Measurements from ENCODE around the gene ELMO1.
A peak's percentile ranks its signal among the peaks of the same experiment; 100 is the strongest.

ELMO1 gene

GRCh38 chr7:36871355-36871738 is 577.3 kb downstream of the ELMO1 start:
- peaks cover 9% of the 10 kb centered on the region for H3K4me1 Mint-ChIP-seq
- no peaks in the 10 kb centered on the region for H3K27me3 Mint-ChIP-seq
- H3K4me3 Mint-ChIP-seq: no peak overlapping the region
- no peak for ATAC-seq
- H3K9me3 Mint-ChIP-seq: no peaks in the 10 kb centered on the region
- H3K27ac Mint-ChIP-seq: peak overlapping the region in 1 of 2 donors; percentile 53
- DNase-seq: no peak

GRCh38 chr7:36870625-36871354 is 577.9 kb downstream of the ELMO1 start:
- Mint-ChIP-seq H3K4me1 (peaks cover 9% of the 10 kb centered on the region), H3K4me3 (no peak overlapping the region), H3K27me3 (no peaks in the 10 kb centered on the region), H3K27ac (peak overlapping the region in 1 of 2 donors; percentile 53), H3K9me3 (no peaks in the 10 kb centered on the region)
- DNase-seq: no peak
- no peak for ATAC-seq

- Mint-ChIP-seq H3K4me1 (peaks cover 27% of the 10 kb centered on the region), H3K9me3 (no peaks in the 10 kb centered on the region), H3K27me3 (no peaks in the 10 kb centered on the region), H3K27ac (no peak overlapping the region), H3K4me3 (no peak overlapping the region)
- no peak for DNase-seq
- ATAC-seq: no peak
Measured at GRCh38 chr7:36868727-36869411, 579.8 kb downstream of the ELMO1 start.

- DNase-seq (no peak), ATAC-seq (no peak)
- no peaks in the 10 kb centered on the region for H3K27me3 Mint-ChIP-seq
- H3K4me1 Mint-ChIP-seq: peaks cover 23% of the 10 kb centered on the region
- H3K4me3 Mint-ChIP-seq: no peak overlapping the region
- peak overlapping the region in 1 of 2 donors; percentile 12 for H3K27ac Mint-ChIP-seq
- H3K9me3 Mint-ChIP-seq: no peaks in the 10 kb centered on the region
Measured at GRCh38 chr7:36865019-36865418, 583.6 kb downstream of the ELMO1 start.

- DNase-seq (no peak), ATAC-seq (peak; percentile 56)
- Mint-ChIP-seq H3K4me1 (peaks cover 23% of the 10 kb centered on the region), H3K27ac (peak overlapping the region in 1 of 2 donors; percentile 3), H3K4me3 (no peak overlapping the region), H3K9me3 (no peaks in the 10 kb centered on the region), H3K27me3 (no peaks in the 10 kb centered on the region)
Measured at GRCh38 chr7:36863901-36864701, 584.6 kb downstream of the ELMO1 start.

GRCh38 chr7:36862771-36863261 is 585.8 kb downstream of the ELMO1 start:
- Mint-ChIP-seq H3K4me1 (peaks cover 23% of the 10 kb centered on the region), H3K9me3 (no peaks in the 10 kb centered on the region), H3K4me3 (no peak overlapping the region), H3K27me3 (no peaks in the 10 kb centered on the region), H3K27ac (no peak overlapping the region)
- DNase-seq: no peak
- no peak for ATAC-seq

- Mint-ChIP-seq H3K4me1 (peaks cover 23% of the 10 kb centered on the region), H3K27ac (no peak overlapping the region), H3K27me3 (no peaks in the 10 kb centered on the region), H3K4me3 (no peak overlapping the region), H3K9me3 (no peaks in the 10 kb centered on the region)
- ATAC-seq: no peak
- no peak for DNase-seq
Measured at GRCh38 chr7:36861656-36862055, 587.0 kb downstream of the ELMO1 start.

- peaks cover 23% of the 10 kb centered on the region for H3K4me1 Mint-ChIP-seq
- no peaks in the 10 kb centered on the region for H3K27me3 Mint-ChIP-seq
- H3K27ac Mint-ChIP-seq: no peak overlapping the region
- no peaks in the 10 kb centered on the region for H3K9me3 Mint-ChIP-seq
- no peak for DNase-seq
- no peak for ATAC-seq
- H3K4me3 Mint-ChIP-seq: no peak overlapping the region
Measured at GRCh38 chr7:36860681-36861080, 588.0 kb downstream of the ELMO1 start.

- Mint-ChIP-seq H3K9me3 (peaks cover 8 to 14% of the 10 kb centered on the region in 2 donors), H3K27me3 (no peaks in the 10 kb centered on the region), H3K4me3 (no peak overlapping the region), H3K4me1 (peaks cover 18% of the 10 kb centered on the region), H3K27ac (no peak overlapping the region)
- DNase-seq (no peak), ATAC-seq (no peak)
Measured at GRCh38 chr7:36855330-36855729, 593.3 kb downstream of the ELMO1 start.

GRCh38 chr7:36854652-36855051 is 594.0 kb downstream of the ELMO1 start:
- Mint-ChIP-seq H3K4me1 (peaks cover 18% of the 10 kb centered on the region), H3K9me3 (peaks cover 8 to 16% of the 10 kb centered on the region in 2 donors), H3K4me3 (no peak overlapping the region), H3K27ac (peak overlapping the region in 1 of 2 donors; percentile 18), H3K27me3 (no peaks in the 10 kb centered on the region)
- DNase-seq (no peak), ATAC-seq (no peak)

- no peak overlapping the region for H3K27ac Mint-ChIP-seq
- no peak overlapping the region for H3K4me3 Mint-ChIP-seq
- no peak for ATAC-seq
- no peak for DNase-seq
- peaks cover 14 to 21% of the 10 kb centered on the region in 2 donors for H3K9me3 Mint-ChIP-seq
- no peaks in the 10 kb centered on the region for H3K27me3 Mint-ChIP-seq
- H3K4me1 Mint-ChIP-seq: peaks cover 18% of the 10 kb centered on the region
Measured at GRCh38 chr7:36852931-36853330, 595.7 kb downstream of the ELMO1 start.

GRCh38 chr7:36852017-36852416 is 596.6 kb downstream of the ELMO1 start:
- peak; percentile 73 for ATAC-seq
- peak in 1 of 2 donors; percentile 11 for DNase-seq
- H3K27me3 Mint-ChIP-seq: no peaks in the 10 kb centered on the region
- H3K4me3 Mint-ChIP-seq: peak overlapping the region; percentile 1 to 38
- peak overlapping the region; percentile 1 to 49 for H3K27ac Mint-ChIP-seq
- H3K9me3 Mint-ChIP-seq: peaks cover 19 to 25% of the 10 kb centered on the region in 2 donors
- peaks cover 18% of the 10 kb centered on the region for H3K4me1 Mint-ChIP-seq

GRCh38 chr7:36851382-36851781 is 597.3 kb downstream of the ELMO1 start:
- H3K27ac Mint-ChIP-seq: peak overlapping the region in 1 of 2 donors; percentile 49
- H3K4me1 Mint-ChIP-seq: peaks cover 18% of the 10 kb centered on the region
- no peaks in the 10 kb centered on the region for H3K27me3 Mint-ChIP-seq
- peak in 1 of 2 donors; percentile 16 for DNase-seq
- peaks cover 24 to 29% of the 10 kb centered on the region in 2 donors for H3K9me3 Mint-ChIP-seq
- H3K4me3 Mint-ChIP-seq: peak overlapping the region in 1 of 2 donors; percentile 38
- peak; percentile 76 for ATAC-seq

- ATAC-seq (no peak), DNase-seq (no peak)
- Mint-ChIP-seq H3K27me3 (no peaks in the 10 kb centered on the region), H3K27ac (peak overlapping the region in 1 of 2 donors; percentile 45), H3K4me3 (no peak overlapping the region), H3K4me1 (peaks cover 17% of the 10 kb centered on the region), H3K9me3 (peaks cover 29 to 37% of the 10 kb centered on the region in 2 donors)
Measured at GRCh38 chr7:36847946-36848345, 600.7 kb downstream of the ELMO1 start.

GRCh38 chr7:36844374-36844773 is 604.3 kb downstream of the ELMO1 start:
- no peak overlapping the region for H3K4me3 Mint-ChIP-seq
- H3K27me3 Mint-ChIP-seq: no peaks in the 10 kb centered on the region
- peaks cover 19 to 31% of the 10 kb centered on the region in 2 donors for H3K9me3 Mint-ChIP-seq
- no peak overlapping the region for H3K27ac Mint-ChIP-seq
- H3K4me1 Mint-ChIP-seq: no peaks in the 10 kb centered on the region
- DNase-seq (no peak), ATAC-seq (no peak)

Data from stimulated activated naive CD8-positive, alpha-beta T cell treated with anti-CD3 and anti-CD28 coated beads, Interleukin-15, amount 100 ng/mL, for 72 hours (primary cell).